ENCODE results near the gene FXR1.

The FXR1 gene

GRCh38 chr3:181009225-181009624 is 96.8 kb downstream of the FXR1 start:
- DNase-seq, result no peak

- DNase-seq, result no peak
These were observed 105.2 kb downstream of the FXR1 start for GRCh38 chr3:181017690-181018089.

GRCh38 chr3:181025204-181025603 is 112.7 kb downstream of the FXR1 start:
- DNase-seq, result no peak

GRCh38 chr3:181030948-181031347 is 118.5 kb downstream of the FXR1 start:
- no peak for DNase-seq

All from islet precursor cell (in vitro differentiated cells).